Fibroblast of skin of right biceps (primary cell): ENCODE measurements around the gene DCAF11.

Experiments used
- DNase-seq: peaks from one replicate; pipeline ENCODE4 v3.0.0-alpha.2; 2013

DCAF11 gene

GRCh38 chr14:24143511-24143910, 28.9 kb downstream of the DCAF11 start:
- DNase-seq: peak; percentile 76

- DNase-seq: no peak
Observed at GRCh38 chr14:24144451-24144850, 29.9 kb downstream of the DCAF11 start.

GRCh38 chr14:24145219-24145618, 30.6 kb downstream of the DCAF11 start:
- DNase-seq: no peak

- DNase-seq: no peak
Observed at GRCh38 chr14:24145690-24146452, 31.3 kb downstream of the DCAF11 start.

GRCh38 chr14:24146453-24146977, 31.9 kb downstream of the DCAF11 start, which contains the start of gene PSME2:
Gene PSME2 (minus strand): TSS chr14:24146610. CDS start chr14:24146581, 29 bp downstream.
- peak; percentile 98 for DNase-seq

GRCh38 chr14:24146978-24147760, 32.6 kb downstream of the DCAF11 start, which contains the start of gene RNF31:
Gene RNF31 (plus strand): TSS chr14:24147498. CDS start chr14:24147699, 201 bp downstream.
- peak; percentile 98 for DNase-seq

- no peak for DNase-seq
Observed at GRCh38 chr14:24147761-24148428, 33.3 kb downstream of the DCAF11 start.

GRCh38 chr14:24149302-24149969, 34.9 kb downstream of the DCAF11 start:
- no peak for DNase-seq

- no peak for DNase-seq
Observed at GRCh38 chr14:24150061-24150460, 35.5 kb downstream of the DCAF11 start.

- no peak for DNase-seq
Observed at GRCh38 chr14:24150567-24150966, 36.0 kb downstream of the DCAF11 start.

- DNase-seq: no peak
Observed at GRCh38 chr14:24150993-24151392, 36.4 kb downstream of the DCAF11 start.

GRCh38 chr14:24151404-24152080, 37.0 kb downstream of the DCAF11 start:
- no peak for DNase-seq

GRCh38 chr14:24155100-24155499, 40.5 kb downstream of the DCAF11 start:
- DNase-seq: no peak

GRCh38 chr14:24156840-24157239, 42.3 kb downstream of the DCAF11 start:
- DNase-seq: no peak

GRCh38 chr14:24157331-24157730, 42.8 kb downstream of the DCAF11 start:
- DNase-seq: no peak

GRCh38 chr14:24159777-24160498, 45.4 kb downstream of the DCAF11 start:
- no peak for DNase-seq

- no peak for DNase-seq
Observed at GRCh38 chr14:24160499-24160849, 45.9 kb downstream of the DCAF11 start.

GRCh38 chr14:24160850-24161804, 46.5 kb downstream of the DCAF11 start, which contains the start of gene IRF9:
Gene IRF9 (plus strand): TSS chr14:24161265. CDS start chr14:24162145, 880 bp downstream.
- peak; percentile 95 for DNase-seq

- no peak for DNase-seq
Observed at GRCh38 chr14:24162093-24162492, 47.5 kb downstream of the DCAF11 start.

- DNase-seq: no peak
Observed at GRCh38 chr14:24164518-24164991, 50.0 kb downstream of the DCAF11 start.
